ENCODE measurements around the gene ATP23.

DNA sequence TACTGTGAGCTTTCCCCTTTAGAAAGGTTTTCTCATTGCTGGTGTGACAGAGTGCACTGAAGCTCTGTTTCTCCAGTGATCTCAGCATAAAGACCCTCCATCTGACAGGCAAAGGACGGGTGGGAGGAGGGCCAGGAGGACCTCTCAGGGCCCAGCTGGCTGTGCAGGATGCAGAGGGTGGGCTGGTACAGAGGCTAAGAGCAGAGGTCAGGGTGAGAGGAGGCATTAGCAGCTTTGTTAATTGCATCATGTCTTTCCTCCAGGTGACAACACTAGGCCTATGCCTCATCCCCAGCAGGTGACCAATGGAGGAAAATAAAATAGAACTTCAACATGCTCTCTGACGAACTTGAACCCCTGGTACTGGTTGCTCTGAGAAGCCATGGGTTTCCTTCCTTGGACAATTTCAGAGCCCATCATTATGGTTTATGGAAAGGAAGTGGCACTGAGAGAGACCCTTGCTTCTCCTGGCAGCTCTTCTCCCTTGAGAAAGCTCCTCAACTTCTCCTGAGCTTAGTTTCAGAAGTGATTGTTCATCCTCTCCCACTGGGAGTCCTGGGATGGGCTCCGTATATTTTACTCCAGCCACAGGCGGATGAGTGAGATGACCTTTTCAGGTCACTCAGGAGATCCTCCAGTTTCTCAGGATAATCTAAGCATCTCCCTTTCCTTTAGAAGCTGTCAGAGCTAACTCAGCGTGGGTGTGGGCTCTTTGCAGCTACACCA is 45.8 kb upstream of the ATP23 start:
- no peak for TF ChIP-seq POLR2A (IDR thresholded peaks at IDR 0.05)
- TF ChIP-seq, protein P1, sequence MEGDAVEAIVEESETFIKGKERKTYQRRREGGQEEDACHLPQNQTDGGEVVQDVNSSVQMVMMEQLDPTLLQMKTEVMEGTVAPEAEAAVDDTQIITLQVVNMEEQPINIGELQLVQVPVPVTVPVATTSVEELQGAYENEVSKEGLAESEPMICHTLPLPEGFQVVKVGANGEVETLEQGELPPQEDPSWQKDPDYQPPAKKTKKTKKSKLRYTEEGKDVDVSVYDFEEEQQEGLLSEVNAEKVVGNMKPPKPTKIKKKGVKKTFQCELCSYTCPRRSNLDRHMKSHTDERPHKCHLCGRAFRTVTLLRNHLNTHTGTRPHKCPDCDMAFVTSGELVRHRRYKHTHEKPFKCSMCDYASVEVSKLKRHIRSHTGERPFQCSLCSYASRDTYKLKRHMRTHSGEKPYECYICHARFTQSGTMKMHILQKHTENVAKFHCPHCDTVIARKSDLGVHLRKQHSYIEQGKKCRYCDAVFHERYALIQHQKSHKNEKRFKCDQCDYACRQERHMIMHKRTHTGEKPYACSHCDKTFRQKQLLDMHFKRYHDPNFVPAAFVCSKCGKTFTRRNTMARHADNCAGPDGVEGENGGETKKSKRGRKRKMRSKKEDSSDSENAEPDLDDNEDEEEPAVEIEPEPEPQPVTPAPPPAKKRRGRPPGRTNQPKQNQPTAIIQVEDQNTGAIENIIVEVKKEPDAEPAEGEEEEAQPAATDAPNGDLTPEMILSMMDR (IDR thresholded peaks at IDR 0.05), result no peak
